GM12872 (cell line): ENCODE results near the gene USP51.

Experiments used
- CTCF ChIP-seq: IDR thresholded peaks from 3 replicates; pipeline ENCODE4 v1.5.1; 2011; ENCODE audit warnings: low read depth, mild to moderate bottlenecking, low read length, moderate library complexity; ENCODE audit not compliant: insufficient read depth

The USP51 gene

GRCh38 chrX:55451990-55452832, 37.4 kb downstream of the USP51 start, which contains the start of gene MAGEH1:
Gene MAGEH1, plus strand, starts transcription at chrX:55452127. Its CDS starts 248 bp downstream, at chrX:55452375.
- no peak for TF ChIP-seq CTCF

- TF ChIP-seq CTCF = no peak
Observed at GRCh38 chrX:55451626-55451989, 38.0 kb downstream of the USP51 start.

- TF ChIP-seq CTCF = no peak
Observed at GRCh38 chrX:55451141-55451540, 38.5 kb downstream of the USP51 start.

- no peak for TF ChIP-seq CTCF
Observed at GRCh38 chrX:55450259-55450658, 39.4 kb downstream of the USP51 start.
